Left renal pelvis (tissue), 4 donors: ENCODE measurements around the gene SLC19A1. TPM values are rescaled to one million over a fixed set of nuclear protein-coding genes. Genes with fewer than 3 reads are reported as not detected.

Experiments
- DNase-seq, 4 donors: peaks; one replicate each; pipeline ENCODE4 v3.0.0-alpha.2; 2013; ENCODE audit warnings: low read depth in 4 of 4, low spot score in 3 of 4
- polyA plus RNA-seq, 4 donors: library from polyadenylated mRNA; unstranded; fragments of 120-200 nt; gene quantifications; one replicate each; pipeline ENCODE4 v1.2.1, GENCODE V29; 2013; ENCODE audit not compliant: insufficient read length in 4 of 4

The SLC19A1 gene
- polyA plus RNA-seq, 4 donors: 24.8 to 61.9 (median 43.3) TPM

GRCh38 chr21:45448810-45449657, 93.2 kb downstream of the SLC19A1 start:
- no peak for DNase-seq

GRCh38 chr21:45448283-45448809, 93.9 kb downstream of the SLC19A1 start:
- no peak for DNase-seq

Other genes starting within 250 kb of the SLC19A1 start
- gene COL18A1, start 137.3 kb downstream of the SLC19A1 start, polyA plus RNA-seq: 100 to 1,000 TPM in 3 of 4 donors, 10 to 100 TPM in 1; 57.4 to 211 (median 114) TPM
- gene PCBP3, start 101.3 kb upstream of the SLC19A1 start, polyA plus RNA-seq: 1 to 10 TPM; 1.3 to 2.2 (median 1.8) TPM